Stimulated activated CD8-positive, alpha-beta memory T cell treated with anti-CD3 and anti-CD28 coated beads, Interleukin-4, amount 100 ng/mL, for 48 hours (primary cell): ENCODE measurements around the gene DCDC2B.
"Not testable (repeated sequence)": the region's sequence is repeated elsewhere in the genome, so short reads cannot be mapped to it uniquely, and the experiment has no call there.

Source experiments
- DNase-seq: peaks from one replicate; pipeline ENCODE4 v3.0.0-alpha.2; 2020

The DCDC2B gene

DNA sequence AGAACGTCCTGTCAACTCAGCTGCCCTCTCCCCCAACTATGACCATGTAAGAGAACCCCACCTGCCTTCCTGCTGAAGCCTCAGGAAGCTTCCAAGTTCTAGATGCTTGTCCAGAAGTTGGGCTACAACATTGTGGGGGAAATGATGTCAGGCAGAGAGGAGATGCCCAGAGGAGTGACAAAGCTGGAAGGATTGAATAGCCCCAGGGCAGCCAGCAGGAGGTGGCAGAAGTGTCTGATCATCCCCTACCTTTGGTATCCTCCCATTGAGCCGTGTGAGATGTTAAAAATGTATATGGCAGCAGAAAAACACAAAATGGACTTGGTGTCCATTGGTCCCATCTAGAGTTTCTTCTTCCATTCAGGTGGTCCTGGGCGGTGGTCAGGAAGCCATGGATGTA lies 19.9 kb downstream of the DCDC2B start:
- no peak for DNase-seq

- DNase-seq = no peak
These were observed 23.0 kb downstream of the DCDC2B start for GRCh38 chr1:32231843-32232432.

- no peak for DNase-seq
These were observed 23.8 kb downstream of the DCDC2B start for GRCh38 chr1:32232558-32233304.

- DNase-seq = no peak
These were observed 25.9 kb downstream of the DCDC2B start for GRCh38 chr1:32234792-32235191.

GRCh38 chr1:32239337-32239736 lies 30.4 kb downstream of the DCDC2B start:
- no peak for DNase-seq

DNA sequence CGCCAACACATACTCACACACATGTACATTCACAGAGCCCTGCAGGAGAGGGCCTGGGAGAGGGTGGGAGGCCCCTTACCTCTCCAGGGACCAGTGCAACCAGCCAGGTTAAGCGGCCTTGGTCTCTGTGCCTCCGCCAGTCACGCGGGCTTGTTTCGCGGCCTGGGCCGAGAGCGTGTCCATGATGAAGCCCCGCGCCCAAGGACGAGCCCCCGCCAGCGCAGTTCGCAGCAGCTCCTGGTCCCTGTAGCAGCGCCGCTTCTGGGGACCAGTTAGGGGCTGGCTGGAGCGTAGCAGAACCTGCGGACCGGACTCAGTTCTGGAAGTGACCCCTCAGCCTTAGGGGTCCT lies 30.9 kb downstream of the DCDC2B start:
- no peak for DNase-seq

DNA sequence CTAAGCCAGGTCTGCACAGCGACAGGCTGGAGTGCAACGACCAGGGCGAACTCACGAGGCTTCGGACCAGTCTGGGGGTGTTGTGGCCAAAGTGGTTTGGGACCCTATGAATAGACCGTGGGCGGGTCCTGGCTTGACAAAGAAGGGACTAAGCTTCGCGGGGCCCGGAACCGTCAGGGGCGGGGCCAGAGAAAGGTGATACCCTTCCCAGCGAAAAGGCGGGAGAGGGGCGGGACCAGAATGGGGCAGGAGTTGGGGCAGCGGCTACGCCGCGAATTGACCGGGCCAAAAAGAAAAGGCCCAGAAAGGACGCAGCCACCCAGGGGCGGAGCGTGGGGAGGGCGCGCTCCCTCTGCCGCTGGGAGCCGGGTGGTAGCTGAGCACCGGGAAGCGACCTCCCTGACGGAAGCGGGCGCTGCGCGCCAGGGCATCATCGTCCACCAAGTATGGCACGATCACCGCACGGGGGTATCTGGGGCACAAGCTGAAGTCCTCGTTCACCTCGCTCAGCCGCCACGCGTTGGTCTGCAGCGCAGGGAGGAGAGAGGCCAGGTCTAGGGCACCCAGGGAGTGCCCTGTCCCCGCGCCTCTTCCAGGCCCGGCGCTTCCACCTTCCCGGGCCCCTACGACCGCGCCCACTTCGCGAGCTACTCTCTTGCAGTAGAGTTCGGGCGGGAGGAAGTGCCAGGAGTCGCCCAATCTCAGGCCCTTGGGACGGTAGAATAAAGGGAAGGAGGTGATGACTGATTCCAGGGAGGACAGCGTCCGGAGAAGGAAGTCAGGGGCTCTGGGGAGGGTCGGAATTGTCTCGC lies 31.5 kb downstream of the DCDC2B start:
- peak; percentile 69 for DNase-seq

DNA sequence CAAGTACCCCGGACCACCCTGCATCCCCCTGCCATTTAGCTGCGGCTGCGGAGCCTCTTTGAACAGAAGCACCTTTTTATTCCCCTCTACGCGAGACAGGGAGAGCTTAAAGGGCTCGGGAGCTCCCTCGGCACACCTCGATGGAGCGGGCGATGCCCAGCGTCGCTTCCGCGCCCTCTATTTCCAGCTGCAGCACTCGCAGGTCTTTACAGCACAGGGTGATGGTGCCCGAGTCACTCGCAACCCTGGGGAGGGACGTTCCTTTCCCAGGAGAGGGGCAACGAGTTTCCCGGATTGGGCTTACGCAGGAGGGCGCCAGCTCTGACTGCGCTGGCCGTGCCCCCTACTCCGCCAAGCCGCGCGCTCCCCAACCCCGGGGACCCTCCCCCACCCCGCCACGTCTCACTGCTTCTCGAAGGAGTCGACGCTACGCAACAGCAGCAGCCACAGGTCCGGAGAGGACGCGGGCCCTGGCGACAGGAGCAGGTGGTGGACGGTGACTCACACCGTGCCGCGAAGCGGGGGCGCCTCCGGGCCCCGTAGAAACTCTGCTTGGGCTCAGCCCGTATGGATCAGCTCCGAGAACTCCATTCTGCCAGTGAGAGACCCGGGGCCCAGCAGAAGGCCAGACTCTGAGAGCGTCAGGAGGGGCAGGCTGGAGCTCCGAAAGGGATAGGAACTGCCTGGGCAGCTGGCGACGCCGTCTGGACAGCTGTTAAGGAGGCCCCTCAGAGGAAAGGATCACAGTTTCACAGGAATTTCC lies 32.3 kb downstream of the DCDC2B start:
- DNase-seq = peak; percentile 58

DNA sequence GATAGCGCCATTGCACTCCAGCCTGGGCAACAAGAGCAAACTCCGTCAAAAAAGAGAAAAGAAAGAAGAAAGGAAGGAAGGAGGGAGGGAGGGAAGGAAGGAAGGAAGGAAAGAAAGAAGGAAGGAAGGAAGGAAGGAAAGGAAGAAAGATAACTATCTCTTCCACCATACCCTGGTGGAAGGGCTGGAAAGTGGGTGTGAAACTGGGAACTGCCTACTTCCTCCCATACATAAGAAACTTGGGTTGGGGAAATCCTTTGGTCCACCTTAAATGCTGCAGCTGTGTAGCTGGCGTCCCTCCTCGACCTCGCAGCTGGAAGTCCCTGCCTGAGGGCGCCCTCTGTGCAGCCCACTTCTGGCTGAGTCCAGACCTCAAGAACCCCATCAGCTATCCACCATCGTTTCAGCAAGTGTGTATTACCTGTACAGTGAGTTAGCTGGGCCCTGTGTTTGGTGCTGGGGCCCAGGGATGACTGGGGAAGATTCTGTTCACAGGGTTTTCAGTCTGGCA lies 33.5 kb downstream of the DCDC2B start:
- no peak for DNase-seq

DNA sequence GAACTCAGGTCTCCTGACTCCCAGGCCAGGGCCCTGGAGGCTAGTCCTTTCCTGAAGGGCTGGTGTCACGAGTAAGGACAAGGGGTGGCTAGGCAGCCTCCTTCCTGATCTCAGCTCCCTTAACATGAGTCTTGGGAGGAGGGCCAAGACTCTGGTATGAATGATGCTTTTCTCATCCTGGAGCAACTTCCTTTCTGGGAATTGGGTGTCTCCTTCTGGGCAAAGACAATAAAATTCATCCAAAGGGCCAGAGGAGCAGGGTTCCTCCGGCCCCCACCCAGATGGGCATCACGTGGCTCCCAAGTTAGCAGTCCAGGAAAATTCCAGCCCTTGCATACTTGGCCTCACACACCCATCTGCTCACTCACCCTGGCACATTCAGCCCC lies 38.0 kb downstream of the DCDC2B start, which contains the start of gene FAM167B:
Gene FAM167B, plus strand, starts transcription at position 335 of the 386 bp plus-strand sequence. CDS start 200 bp downstream, outside the sequence.
- no peak for DNase-seq

- no peak for DNase-seq
These were observed 38.6 kb downstream of the DCDC2B start for GRCh38 chr1:32247452-32247851.

GRCh38 chr1:32247983-32248889 lies 39.3 kb downstream of the DCDC2B start:
- DNase-seq = peak; percentile 93

- peak; percentile 85 for DNase-seq
These were observed 41.1 kb downstream of the DCDC2B start for GRCh38 chr1:32249831-32250525.

GRCh38 chr1:32250893-32251716 lies 42.2 kb downstream of the DCDC2B start, which contains the start of gene LCK:
TSS of gene LCK (plus strand) at chr1:32251265. CDS start at chr1:32274330, 23,065 bp downstream.
- DNase-seq = peak; percentile 86

DNA sequence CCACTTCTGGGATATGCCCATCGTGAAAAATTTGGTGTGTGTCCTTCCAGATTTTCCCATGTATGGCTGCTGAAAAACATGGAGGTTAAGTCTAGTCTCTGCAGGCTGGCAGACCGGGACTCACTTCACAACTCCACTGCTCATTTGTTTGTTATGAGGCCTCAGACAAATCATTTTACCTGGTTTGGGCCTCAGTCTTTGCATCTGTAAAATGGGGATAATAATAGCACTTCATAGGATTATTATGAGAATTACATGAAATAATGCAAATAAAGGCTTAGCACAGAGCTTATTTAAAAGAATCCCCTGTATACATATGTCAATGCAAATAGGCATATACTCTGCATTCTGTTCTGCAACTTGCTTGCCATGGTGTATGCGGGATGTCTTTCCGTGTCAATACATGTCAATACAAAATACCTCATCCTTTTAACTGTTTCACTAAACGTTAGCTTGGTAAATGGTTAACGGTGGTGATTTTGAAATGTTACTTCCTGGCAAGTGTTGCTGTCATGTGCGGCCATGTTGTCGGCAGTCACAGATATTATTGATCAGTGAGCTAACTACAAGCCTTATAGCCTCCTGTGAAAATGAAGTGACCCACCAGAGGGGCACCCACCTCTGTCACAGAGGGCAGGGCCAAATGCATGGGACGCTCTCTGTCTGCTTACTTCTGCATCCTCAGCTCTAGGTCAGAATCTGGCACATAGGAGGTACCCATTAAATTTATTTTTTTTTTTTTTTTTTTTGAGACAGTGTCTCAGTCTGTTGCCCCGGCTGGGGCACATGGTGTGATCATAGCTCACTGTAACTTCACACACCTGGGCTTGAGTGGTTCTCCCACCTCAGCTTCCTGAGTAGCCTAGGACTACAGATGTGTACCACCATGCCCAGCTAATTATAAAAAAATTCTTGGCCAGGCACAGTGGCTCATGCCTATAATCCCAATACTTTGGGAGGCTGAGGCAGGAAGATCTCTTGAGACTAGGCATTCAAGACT lies 46.5 kb downstream of the DCDC2B start:
- DNase-seq = no peak

- DNase-seq = no peak
These were observed 47.8 kb downstream of the DCDC2B start for GRCh38 chr1:32256473-32257226.

DNA sequence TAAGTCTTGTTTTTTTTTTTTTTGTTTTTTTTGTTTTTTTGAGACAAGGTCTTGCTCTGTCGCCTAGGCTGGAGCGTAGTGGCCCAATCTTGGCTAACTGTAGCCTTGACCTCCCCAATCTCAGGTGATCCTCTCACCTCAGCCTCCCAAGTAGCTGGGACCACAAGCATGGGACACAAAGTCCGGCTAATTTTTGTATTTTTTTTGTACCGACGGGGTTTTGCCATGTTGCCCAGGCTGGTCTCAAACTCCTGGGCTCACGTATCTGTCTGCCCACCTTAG lies 48.3 kb downstream of the DCDC2B start:
- no peak for DNase-seq

DNA sequence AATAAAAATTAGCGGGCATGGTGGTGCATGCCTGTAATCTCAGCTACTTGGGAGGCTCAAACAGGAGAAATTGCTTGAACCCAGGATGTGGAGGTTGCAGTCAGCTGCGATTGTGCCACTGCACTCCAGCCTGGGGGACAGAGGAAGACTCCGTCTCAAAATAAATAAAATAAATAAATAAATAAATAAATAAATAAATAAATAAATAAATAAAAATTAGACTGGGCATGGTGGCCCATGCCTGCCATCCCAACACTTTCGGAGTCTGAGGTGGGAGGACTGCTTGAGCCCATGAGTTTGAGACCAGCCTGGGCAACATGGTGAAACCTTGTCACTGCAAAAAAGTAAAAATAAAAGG lies 54.3 kb downstream of the DCDC2B start:
- DNase-seq = not testable (repeated sequence)
